ENCODE results near the gene PAFAH1B1.

DNA sequence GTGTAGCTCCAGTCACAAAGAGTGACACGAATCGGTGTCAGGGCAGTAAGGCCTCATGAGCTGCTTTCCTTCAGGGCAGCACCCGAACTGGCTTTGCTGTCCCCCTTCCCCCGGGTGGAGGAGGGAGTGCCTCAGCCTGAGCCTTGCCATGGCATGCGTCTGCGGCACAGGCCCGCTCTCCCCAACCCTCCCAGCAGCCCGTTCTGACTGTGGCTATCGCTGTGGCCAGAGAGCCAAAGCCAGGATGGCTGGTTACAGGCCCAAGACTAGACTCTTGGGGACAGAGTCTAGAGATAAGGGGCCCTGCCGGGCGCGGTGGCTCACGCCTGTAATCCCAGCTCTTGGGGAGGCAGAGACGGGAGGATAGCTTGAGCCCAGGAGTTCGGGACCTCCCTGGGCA is 92.2 kb downstream of the PAFAH1B1 start:
- TF ChIP-seq, protein P1, sequence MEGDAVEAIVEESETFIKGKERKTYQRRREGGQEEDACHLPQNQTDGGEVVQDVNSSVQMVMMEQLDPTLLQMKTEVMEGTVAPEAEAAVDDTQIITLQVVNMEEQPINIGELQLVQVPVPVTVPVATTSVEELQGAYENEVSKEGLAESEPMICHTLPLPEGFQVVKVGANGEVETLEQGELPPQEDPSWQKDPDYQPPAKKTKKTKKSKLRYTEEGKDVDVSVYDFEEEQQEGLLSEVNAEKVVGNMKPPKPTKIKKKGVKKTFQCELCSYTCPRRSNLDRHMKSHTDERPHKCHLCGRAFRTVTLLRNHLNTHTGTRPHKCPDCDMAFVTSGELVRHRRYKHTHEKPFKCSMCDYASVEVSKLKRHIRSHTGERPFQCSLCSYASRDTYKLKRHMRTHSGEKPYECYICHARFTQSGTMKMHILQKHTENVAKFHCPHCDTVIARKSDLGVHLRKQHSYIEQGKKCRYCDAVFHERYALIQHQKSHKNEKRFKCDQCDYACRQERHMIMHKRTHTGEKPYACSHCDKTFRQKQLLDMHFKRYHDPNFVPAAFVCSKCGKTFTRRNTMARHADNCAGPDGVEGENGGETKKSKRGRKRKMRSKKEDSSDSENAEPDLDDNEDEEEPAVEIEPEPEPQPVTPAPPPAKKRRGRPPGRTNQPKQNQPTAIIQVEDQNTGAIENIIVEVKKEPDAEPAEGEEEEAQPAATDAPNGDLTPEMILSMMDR (conservative IDR thresholded peaks at IDR 0.05; ENCODE audit: low read depth, low read length), result no peak
- TF ChIP-seq EZH2phosphoT487 (IDR thresholded peaks at IDR 0.05; ENCODE audit: borderline replicate concordance, low read length), result no peak
- no peak for TF ChIP-seq EZH2 (IDR thresholded peaks at IDR 0.05; ENCODE audit: low read length, unreplicated experiment)

Data from PC-3 (cell line).